Measurements from ENCODE around the gene NYNRIN.

- TF ChIP-seq POLR2A (IDR thresholded peaks at IDR 0.05), result no peak
- TF ChIP-seq CTCF (IDR thresholded peaks at IDR 0.05), result no peak
These were observed 37.5 kb upstream of the NYNRIN start for GRCh38 chr14:24361326-24361725.

Data from ovary (tissue), 3 donors.